Measurements from ENCODE around the gene AADACL4.

- TF ChIP-seq, protein P1, sequence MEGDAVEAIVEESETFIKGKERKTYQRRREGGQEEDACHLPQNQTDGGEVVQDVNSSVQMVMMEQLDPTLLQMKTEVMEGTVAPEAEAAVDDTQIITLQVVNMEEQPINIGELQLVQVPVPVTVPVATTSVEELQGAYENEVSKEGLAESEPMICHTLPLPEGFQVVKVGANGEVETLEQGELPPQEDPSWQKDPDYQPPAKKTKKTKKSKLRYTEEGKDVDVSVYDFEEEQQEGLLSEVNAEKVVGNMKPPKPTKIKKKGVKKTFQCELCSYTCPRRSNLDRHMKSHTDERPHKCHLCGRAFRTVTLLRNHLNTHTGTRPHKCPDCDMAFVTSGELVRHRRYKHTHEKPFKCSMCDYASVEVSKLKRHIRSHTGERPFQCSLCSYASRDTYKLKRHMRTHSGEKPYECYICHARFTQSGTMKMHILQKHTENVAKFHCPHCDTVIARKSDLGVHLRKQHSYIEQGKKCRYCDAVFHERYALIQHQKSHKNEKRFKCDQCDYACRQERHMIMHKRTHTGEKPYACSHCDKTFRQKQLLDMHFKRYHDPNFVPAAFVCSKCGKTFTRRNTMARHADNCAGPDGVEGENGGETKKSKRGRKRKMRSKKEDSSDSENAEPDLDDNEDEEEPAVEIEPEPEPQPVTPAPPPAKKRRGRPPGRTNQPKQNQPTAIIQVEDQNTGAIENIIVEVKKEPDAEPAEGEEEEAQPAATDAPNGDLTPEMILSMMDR (IDR thresholded peaks at IDR 0.05), result no peak
- no peak for TF ChIP-seq EZH2 (IDR thresholded peaks at IDR 0.05; ENCODE audit: borderline replicate concordance, insufficient read depth, low read depth, low read length, poor library complexity, severe bottlenecking)
These were observed 26.4 kb upstream of the AADACL4 start for GRCh38 chr1:12617511-12617900.

Measured in B cell (primary cell).